Measurements from ENCODE around the gene PLBD2. TPM values are rescaled to one million over a fixed set of nuclear protein-coding genes. Genes with fewer than 3 reads are reported as not detected.

PLBD2 gene
- total RNA-seq, 2 donors from 2014 or later, result 38.2 to 43.0 TPM

DNA sequence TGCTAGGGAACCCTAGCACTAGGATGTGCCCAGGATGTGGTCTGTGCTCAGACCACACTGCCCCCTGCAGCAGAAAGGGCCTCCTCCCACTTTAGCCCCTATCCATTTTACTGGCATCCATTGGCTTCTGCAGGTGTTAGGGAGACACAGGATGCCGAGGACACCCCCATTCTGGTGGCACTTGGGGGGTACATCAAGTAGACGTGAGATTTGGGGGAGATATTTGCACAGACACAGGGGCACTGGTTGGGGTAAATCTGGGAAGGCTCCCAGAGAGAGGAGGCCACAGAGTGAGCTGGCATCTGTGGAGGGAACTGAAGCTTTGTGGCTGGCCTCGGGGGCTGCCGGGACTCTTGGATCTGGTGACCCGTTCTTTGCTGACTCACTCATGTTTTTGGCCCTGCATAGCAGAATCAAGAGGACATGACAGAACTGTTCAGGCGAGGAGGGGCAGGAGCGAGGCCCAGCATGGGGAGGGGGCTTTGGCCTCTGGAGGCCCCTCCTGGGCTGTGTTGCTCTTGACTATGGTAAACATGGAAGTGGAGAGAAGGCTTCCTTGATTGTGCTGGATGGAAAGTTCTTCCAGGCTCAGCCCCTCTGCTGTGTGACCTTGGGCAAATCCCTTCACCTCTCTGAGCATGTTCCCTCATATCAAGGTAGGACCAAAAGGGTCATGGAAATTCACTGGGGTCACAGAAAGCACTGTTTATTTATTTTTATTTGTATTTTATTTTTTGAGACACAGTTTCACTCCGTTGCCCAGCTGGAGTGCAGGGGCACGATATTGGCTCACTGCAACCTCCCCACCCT is 1.8 kb downstream of the PLBD2 start:
- Histone ChIP-seq H3K27me3 (no peaks in the 10 kb centered on the region), H3K4me3 (peak overlapping the region in 1 of 2 donors; percentile 86), H3K9me3 (no peaks in the 10 kb centered on the region), H3K4me1 (peaks cover 0 to 30% of the 10 kb centered on the region in 2 donors), H3K36me3 (no peaks in the 10 kb centered on the region), H3K27ac (peak overlapping the region; percentile 92 to 94)
- TF ChIP-seq, protein P1, sequence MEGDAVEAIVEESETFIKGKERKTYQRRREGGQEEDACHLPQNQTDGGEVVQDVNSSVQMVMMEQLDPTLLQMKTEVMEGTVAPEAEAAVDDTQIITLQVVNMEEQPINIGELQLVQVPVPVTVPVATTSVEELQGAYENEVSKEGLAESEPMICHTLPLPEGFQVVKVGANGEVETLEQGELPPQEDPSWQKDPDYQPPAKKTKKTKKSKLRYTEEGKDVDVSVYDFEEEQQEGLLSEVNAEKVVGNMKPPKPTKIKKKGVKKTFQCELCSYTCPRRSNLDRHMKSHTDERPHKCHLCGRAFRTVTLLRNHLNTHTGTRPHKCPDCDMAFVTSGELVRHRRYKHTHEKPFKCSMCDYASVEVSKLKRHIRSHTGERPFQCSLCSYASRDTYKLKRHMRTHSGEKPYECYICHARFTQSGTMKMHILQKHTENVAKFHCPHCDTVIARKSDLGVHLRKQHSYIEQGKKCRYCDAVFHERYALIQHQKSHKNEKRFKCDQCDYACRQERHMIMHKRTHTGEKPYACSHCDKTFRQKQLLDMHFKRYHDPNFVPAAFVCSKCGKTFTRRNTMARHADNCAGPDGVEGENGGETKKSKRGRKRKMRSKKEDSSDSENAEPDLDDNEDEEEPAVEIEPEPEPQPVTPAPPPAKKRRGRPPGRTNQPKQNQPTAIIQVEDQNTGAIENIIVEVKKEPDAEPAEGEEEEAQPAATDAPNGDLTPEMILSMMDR (IDR thresholded peaks at IDR 0.05), result no peak
- peak; percentile 62 for DNase-seq (ENCODE audit: low spot score)

DNA sequence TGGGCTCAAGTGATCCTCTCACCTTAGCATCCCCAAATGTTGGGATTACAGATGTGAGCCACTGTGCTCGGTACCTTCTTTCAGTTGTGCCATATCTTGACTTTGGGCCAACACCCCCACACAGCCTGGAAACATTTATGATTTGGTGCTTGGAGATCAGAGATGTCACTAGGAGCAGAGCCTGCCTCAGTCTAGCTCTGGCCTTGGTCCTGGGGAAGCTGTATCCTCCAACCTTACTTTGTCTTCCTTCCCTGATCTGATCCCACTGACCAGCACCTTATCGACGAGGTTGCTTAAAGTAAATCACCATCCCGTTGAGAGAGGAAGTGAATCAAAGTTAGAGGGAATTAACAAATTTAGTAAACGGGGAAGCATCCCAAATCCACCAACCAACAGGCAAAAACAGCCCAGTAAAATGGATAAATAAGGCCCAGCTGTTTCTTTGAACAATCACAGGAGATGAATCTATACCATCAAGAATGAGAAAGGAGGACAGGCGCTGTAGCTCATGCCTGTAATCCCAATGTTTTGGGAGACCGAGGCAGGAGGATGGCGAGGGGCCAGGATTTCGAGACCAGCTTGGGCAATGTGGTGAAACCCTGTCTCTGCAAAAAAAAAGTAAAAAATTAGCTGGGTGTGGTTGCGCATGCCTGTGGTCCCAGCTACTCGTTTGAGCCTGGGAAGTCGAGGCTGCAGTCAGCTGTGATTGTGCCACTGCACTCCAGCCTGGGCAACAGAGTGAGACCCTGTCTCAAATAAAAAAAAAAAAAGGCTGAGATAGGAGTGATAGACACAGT is 3.4 kb downstream of the PLBD2 start:
- Histone ChIP-seq H3K9me3 (no peaks in the 10 kb centered on the region), H3K4me3 (no peak overlapping the region), H3K4me1 (peaks cover 0 to 35% of the 10 kb centered on the region in 2 donors), H3K27me3 (no peaks in the 10 kb centered on the region), H3K36me3 (no peaks in the 10 kb centered on the region), H3K27ac (no peak overlapping the region)
- DNase-seq (ENCODE audit: low spot score), result peak; percentile 61
- TF ChIP-seq, protein P1 (IDR thresholded peaks at IDR 0.05), result no peak

DNA sequence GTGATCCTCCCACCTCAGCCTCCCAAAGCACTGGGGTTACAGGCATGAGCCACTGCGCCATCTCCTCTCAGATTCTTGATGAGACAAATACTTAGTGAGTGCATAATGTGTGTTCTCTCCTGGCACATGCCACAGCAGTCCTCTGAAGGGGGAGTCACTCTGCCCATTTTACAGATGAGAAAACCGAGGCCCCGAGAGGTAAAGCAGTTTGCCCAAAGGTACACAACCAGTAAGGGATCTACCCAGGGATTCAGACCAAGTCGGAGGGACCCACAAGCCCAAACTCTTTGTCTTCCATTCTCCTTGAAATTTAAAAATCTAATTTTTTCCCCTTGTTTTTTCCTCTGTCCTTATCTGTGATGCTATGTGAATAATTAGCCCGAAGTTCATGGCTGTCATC is 6.3 kb downstream of the PLBD2 start:
- Histone ChIP-seq H3K4me1 (peaks cover 0 to 31% of the 10 kb centered on the region in 2 donors), H3K9me3 (no peaks in the 10 kb centered on the region), H3K36me3 (no peaks in the 10 kb centered on the region), H3K27ac (no peak overlapping the region), H3K27me3 (no peaks in the 10 kb centered on the region), H3K4me3 (no peak overlapping the region)
- TF ChIP-seq, protein P1 (IDR thresholded peaks at IDR 0.05), result no peak
- no peak for DNase-seq (ENCODE audit: low spot score)

DNA sequence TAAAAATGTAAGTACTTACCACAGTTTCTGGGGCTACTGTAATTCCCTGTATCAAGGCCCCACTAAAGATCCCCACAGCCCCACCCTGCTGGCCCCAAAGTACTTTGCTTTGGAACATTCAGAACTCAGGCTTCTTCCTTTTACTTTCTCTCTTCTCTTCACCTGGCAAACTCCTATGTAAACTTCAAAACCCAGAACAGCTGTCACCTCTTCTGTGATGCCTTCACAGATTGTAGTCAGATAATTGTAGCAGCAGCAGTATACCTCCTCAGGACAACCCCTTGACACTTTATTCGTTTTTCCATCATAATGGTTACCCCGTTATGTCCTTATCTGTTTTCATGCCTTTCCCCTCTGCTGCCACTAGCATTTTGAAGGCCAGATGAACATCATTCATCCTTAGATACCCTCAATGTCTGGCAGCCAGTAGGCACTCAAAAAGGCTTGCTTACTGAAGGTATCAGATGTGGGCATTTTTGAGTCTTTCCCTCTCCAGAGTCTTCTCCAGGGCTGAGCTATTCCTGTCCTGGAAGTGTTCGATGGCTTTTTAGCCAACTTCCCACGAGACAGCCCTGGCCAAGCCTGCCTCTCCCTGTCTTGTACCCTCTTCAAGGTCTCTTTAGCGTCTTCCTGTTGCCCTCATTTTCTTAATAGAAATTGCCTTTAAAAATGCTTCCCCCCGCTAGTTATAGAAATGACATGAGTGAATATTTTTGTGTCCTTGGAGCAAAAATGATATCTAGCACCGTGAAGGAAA is 7.4 kb downstream of the PLBD2 start:
- TF ChIP-seq, protein P1 (IDR thresholded peaks at IDR 0.05), result no peak
- no peaks in the 10 kb centered on the region for H3K9me3 ChIP-seq
- no peak for DNase-seq (ENCODE audit: low spot score)
- peaks cover 0 to 23% of the 10 kb centered on the region in 2 donors for H3K4me1 ChIP-seq
- H3K27ac ChIP-seq, result peak overlapping the region; percentile 62 to 70
- H3K4me3 ChIP-seq, result no peak overlapping the region
- no peaks in the 10 kb centered on the region for H3K36me3 ChIP-seq
- no peaks in the 10 kb centered on the region for H3K27me3 ChIP-seq

DNA sequence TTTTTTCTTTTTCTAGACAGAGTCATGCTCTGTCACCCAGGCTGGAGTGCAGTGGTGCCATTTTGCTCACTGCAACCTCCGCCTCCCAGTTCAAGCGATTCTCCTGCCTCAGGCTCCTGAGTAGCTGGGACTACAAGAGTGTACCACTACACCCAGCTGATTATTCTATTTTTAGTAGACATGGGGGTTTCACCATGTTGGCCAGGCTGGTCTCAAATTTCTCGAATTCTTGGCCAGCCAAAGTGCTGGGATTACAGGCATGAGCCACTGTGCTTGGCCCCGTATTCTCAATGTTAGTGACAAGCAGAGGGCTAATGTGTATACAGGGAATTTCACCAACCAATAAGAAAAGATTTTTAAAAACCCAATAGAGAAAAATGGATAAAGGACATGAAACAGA is 8.4 kb downstream of the PLBD2 start:
- Histone ChIP-seq H3K9me3 (no peaks in the 10 kb centered on the region), H3K4me1 (peaks cover 0 to 20% of the 10 kb centered on the region in 2 donors), H3K4me3 (no peak overlapping the region), H3K36me3 (no peaks in the 10 kb centered on the region), H3K27ac (peak overlapping the region; percentile 62 to 70), H3K27me3 (no peaks in the 10 kb centered on the region)
- TF ChIP-seq, protein P1 (IDR thresholded peaks at IDR 0.05), result no peak
- DNase-seq (ENCODE audit: low spot score), result no peak

Measured in right atrium auricular region (tissue), 2 donors.